HepG2 (cell line): ENCODE data around the gene SLC2A4. TPM values are rescaled to one million over a fixed set of nuclear protein-coding genes. Genes with fewer than 3 reads are reported as not detected.

Source experiments
- BCL3 ChIP-seq: sonication (generic); formaldehyde crosslinking; IDR thresholded peaks from 2 replicates; pipeline ENCODE4 v1.5.1; 2020; ENCODE audit warnings: mild to moderate bottlenecking, missing genetic modification reagents, moderate library complexity
- EHMT2 ChIP-seq: fragments of 200-600 bp; sonication (generic); IDR thresholded peaks from 2 replicates; pipeline ENCODE4 v1.7.0; 2017; ENCODE audit warnings: antibody characterized with exemption, low read depth, low read length, borderline replicate concordance
- ELF4 ChIP-seq: sonication (generic); formaldehyde crosslinking; IDR thresholded peaks from 2 replicates; pipeline ENCODE4 v1.5.0; 2020; ENCODE audit warnings: missing genetic modification reagents, mild to moderate bottlenecking, moderate library complexity, borderline replicate concordance
- MTF2 ChIP-seq: sonication (generic); formaldehyde crosslinking; IDR thresholded peaks from 2 replicates; pipeline ENCODE4 v1.5.0; 2020; ENCODE audit warnings: missing genetic modification reagents, borderline replicate concordance
- PITX1 ChIP-seq: sonication (generic); formaldehyde crosslinking; IDR thresholded peaks from 2 replicates; pipeline ENCODE4 v1.5.1; 2020; ENCODE audit warnings: mild to moderate bottlenecking, missing genetic modification reagents
- PPARG ChIP-seq: conservative IDR thresholded peaks from 2 replicates; pipeline ENCODE4 v1.6.1; 2016; ENCODE audit warnings: missing biosample characterization, missing genetic modification reagents
- PRDM10 ChIP-seq: sonication (generic); formaldehyde crosslinking; IDR thresholded peaks from 2 replicates; pipeline ENCODE4 v1.4.0; 2020; ENCODE audit warnings: low read depth, missing genetic modification reagents
- PTBP1 ChIP-seq: fragments of 200-400 bp; formaldehyde crosslinking; IDR thresholded peaks from 2 replicates; pipeline ENCODE4 v1.6.1; 2018; ENCODE audit warnings: low read length, low read depth; ENCODE audit not compliant: poor library complexity, severe bottlenecking
- RBFOX2 ChIP-seq: fragments of 200-400 bp; formaldehyde crosslinking; IDR thresholded peaks from 2 replicates; pipeline ENCODE4 v1.6.1; 2017; ENCODE audit warnings: low read depth, mild to moderate bottlenecking, low read length
- SOX6 ChIP-seq, 2 experiments: fragments of 450-650 bp in 1 of 2; sonication (generic) in 1 of 2; formaldehyde crosslinking in 1 of 2; IDR thresholded peaks; 2 replicates each; pipeline versions ENCODE4 v1.4.0 to v1.6.1; 2017 to 2020; ENCODE audit warnings: antibody characterized with exemption in 1 of 2, mild to moderate bottlenecking in 1 of 2, missing genetic modification reagents in 1 of 2
- ZNF446 ChIP-seq: sonication (generic); formaldehyde crosslinking; IDR thresholded peaks from 2 replicates; pipeline ENCODE4 v1.5.0; 2020; ENCODE audit warnings: mild to moderate bottlenecking, missing genetic modification reagents
- polyA plus RNA-seq, 8 experiments: library from polyadenylated mRNA; depleted of rRNA in 3 of 8; stranded (reverse) in 7 of 8; unstranded in 1 of 8; fragments of >200 nt; fragmentation: Illumina TruSeq in 4 of 8; extraction: Trizol in 4 of 8; gene quantifications; 2 replicates each; pipeline versions ENCODE4 v1.2.1 to v1.2.3, GENCODE V29; 2011 to 2016; ENCODE audit warnings: low read depth in 4 of 8, missing spikeins in 1 of 8, mixed read lengths in 1 of 8; ENCODE audit not compliant: insufficient read depth in 1 of 8
- total RNA-seq, 5 experiments: library from RNA; depleted of rRNA; stranded (reverse); fragments of >200 nt; fragmentation: Illumina TruSeq; extraction: Trizol; gene quantifications; 2 replicates each; pipeline ENCODE4 v1.2.3, GENCODE V29; 2016; ENCODE audit warnings: low read depth in 1 of 5
- TF ChIP-seq, protein P1 (sequence below): sonication (generic); formaldehyde crosslinking; IDR thresholded peaks from 2 replicates; pipeline ENCODE4 v1.5.1; 2020; ENCODE audit warnings: missing genetic modification reagents, mild to moderate bottlenecking, borderline replicate concordance
- TF ChIP-seq, protein P2 (sequence below): IDR thresholded peaks from 2 replicates; pipeline ENCODE4 v1.4.0; 2020; ENCODE audit warnings: mild to moderate bottlenecking, missing genetic modification reagents

The SLC2A4 gene
- total and polyA plus RNA-seq, 2 of the 13 experiments (the other 11 are each of a cell fraction or from before 2014, with no cell fraction given) = 4.9 to 5.8 TPM

GRCh38 chr17:7258731-7259554 lies 22.6 kb upstream of the SLC2A4 start (continued):
- TF ChIP-seq, protein P1, sequence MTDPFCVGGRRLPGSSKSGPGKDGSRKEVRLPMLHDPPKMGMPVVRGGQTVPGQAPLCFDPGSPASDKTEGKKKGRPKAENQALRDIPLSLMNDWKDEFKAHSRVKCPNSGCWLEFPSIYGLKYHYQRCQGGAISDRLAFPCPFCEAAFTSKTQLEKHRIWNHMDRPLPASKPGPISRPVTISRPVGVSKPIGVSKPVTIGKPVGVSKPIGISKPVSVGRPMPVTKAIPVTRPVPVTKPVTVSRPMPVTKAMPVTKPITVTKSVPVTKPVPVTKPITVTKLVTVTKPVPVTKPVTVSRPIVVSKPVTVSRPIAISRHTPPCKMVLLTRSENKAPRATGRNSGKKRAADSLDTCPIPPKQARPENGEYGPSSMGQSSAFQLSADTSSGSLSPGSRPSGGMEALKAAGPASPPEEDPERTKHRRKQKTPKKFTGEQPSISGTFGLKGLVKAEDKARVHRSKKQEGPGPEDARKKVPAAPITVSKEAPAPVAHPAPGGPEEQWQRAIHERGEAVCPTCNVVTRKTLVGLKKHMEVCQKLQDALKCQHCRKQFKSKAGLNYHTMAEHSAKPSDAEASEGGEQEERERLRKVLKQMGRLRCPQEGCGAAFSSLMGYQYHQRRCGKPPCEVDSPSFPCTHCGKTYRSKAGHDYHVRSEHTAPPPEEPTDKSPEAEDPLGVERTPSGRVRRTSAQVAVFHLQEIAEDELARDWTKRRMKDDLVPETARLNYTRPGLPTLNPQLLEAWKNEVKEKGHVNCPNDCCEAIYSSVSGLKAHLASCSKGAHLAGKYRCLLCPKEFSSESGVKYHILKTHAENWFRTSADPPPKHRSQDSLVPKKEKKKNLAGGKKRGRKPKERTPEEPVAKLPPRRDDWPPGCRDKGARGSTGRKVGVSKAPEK (CRISPR knock-in tag) = no peak
- no peak for TF ChIP-seq ELF4
- TF ChIP-seq PPARG (CRISPR knock-in tag) = peak; percentile 47
- no peak for TF ChIP-seq MTF2 (CRISPR knock-in tag)
- TF ChIP-seq, protein P2, sequence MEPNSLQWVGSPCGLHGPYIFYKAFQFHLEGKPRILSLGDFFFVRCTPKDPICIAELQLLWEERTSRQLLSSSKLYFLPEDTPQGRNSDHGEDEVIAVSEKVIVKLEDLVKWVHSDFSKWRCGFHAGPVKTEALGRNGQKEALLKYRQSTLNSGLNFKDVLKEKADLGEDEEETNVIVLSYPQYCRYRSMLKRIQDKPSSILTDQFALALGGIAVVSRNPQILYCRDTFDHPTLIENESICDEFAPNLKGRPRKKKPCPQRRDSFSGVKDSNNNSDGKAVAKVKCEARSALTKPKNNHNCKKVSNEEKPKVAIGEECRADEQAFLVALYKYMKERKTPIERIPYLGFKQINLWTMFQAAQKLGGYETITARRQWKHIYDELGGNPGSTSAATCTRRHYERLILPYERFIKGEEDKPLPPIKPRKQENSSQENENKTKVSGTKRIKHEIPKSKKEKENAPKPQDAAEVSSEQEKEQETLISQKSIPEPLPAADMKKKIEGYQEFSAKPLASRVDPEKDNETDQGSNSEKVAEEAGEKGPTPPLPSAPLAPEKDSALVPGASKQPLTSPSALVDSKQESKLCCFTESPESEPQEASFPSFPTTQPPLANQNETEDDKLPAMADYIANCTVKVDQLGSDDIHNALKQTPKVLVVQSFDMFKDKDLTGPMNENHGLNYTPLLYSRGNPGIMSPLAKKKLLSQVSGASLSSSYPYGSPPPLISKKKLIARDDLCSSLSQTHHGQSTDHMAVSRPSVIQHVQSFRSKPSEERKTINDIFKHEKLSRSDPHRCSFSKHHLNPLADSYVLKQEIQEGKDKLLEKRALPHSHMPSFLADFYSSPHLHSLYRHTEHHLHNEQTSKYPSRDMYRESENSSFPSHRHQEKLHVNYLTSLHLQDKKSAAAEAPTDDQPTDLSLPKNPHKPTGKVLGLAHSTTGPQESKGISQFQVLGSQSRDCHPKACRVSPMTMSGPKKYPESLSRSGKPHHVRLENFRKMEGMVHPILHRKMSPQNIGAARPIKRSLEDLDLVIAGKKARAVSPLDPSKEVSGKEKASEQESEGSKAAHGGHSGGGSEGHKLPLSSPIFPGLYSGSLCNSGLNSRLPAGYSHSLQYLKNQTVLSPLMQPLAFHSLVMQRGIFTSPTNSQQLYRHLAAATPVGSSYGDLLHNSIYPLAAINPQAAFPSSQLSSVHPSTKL = peak; percentile 66
- no peak for TF ChIP-seq ZNF446 (CRISPR knock-in tag)
- TF ChIP-seq BCL3 = peak; percentile 65; the same call in 1 of the 2 replicates
- TF ChIP-seq PTBP1 = no peak
- TF ChIP-seq SOX6 (IDR thresholded peaks at IDR 0.05) = no peak
- peak; percentile 93 for TF ChIP-seq SOX6 (CRISPR knock-in tag; IDR thresholded peaks at IDR 0.05)
- TF ChIP-seq RBFOX2 = peak; percentile 47
- TF ChIP-seq PITX1 (CRISPR knock-in tag) = peak; percentile 69; the same call in 1 of the 2 replicates
- TF ChIP-seq EHMT2 = no peak
- TF ChIP-seq PRDM10 (CRISPR knock-in tag) = no peak
